Activated CD4-positive, alpha-beta T cell treated with anti-CD3 and anti-CD28 coated beads, Interleukin-2, amount 50 U/mL, for 1 hour (primary cell): Measurements from ENCODE around the gene SPSB1.
"Not testable (repeated sequence)": the region's sequence is repeated elsewhere in the genome, so short reads cannot be mapped to it uniquely, and the experiment has no call there.

Experiments used
- DNase-seq: peaks from one replicate; pipeline ENCODE4 v3.0.0-alpha.2; 2020

Gene SPSB1

DNA sequence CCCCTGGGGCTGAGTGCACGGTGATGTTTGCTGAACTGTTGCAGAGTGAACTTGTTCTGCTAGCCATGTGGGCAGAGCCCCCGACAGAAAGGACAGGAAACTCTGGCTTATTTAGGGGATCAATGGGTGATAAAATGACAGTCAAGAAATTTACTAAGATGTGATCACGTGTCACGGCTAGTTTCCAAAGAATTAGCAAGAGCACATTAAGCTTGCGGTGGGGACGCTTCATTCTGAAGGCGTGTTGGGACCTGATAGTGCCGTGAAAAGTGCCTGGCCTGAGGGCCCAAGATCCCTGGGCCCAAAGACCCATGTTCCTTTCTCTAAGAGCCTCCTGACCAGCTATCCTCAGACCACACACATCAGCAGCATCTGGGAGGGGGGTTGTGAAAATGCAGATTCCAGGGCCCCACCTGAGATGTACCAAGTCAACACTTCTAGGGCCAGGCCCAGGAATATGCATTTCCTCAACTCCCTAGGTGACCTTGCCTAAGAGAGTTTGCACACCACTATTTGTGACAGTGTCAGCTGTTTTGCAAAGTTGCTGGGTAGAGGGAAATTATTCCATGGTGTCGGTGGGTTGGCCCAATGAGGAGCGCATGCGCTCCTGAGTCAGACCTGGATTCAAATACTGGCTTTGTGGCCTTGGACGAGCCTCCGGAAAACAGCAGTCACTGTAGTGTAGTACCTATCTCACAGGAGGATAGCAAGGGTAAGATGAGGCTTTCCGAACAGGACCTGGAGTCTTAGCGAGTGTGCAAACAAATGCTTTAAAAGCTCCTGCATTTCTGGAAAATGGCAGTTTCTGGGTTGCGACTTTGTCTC lies 77.5 kb downstream of the SPSB1 start:
- DNase-seq = no peak

DNA sequence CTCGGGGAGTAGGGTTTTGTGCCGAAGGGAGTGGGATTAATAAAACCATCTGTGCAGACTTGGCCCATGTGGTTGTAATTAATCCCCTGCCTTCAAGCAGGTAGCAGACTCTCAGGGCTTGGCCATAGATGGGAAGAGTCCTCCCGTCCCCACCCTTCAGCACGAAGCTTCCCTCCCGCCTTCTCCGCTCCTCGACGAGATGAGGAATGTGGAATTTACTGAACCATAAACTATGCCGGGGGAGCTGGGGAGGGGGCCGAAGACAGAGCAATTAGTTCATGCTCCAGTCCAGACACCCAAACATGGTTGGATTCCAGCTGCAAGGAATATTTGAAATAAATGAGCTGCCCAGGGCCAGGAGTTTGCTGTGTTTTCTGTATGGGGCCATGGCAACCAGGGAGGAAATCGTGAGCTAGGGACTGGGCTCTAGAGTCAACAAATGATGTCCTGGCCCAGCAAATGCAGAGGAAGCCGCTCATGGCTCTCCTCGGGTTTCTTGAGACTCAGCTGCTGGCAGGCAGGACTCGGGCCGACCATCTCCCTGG lies 78.8 kb downstream of the SPSB1 start:
- DNase-seq = no peak

- DNase-seq = no peak
Measured at GRCh38 chr1:9371951-9372350, 79.3 kb downstream of the SPSB1 start.

- no peak for DNase-seq
Measured at GRCh38 chr1:9373619-9374018, 80.9 kb downstream of the SPSB1 start.

- DNase-seq = no peak
Measured at GRCh38 chr1:9374748-9375341, 82.2 kb downstream of the SPSB1 start.

GRCh38 chr1:9375912-9376311 lies 83.2 kb downstream of the SPSB1 start:
- DNase-seq = no peak

DNA sequence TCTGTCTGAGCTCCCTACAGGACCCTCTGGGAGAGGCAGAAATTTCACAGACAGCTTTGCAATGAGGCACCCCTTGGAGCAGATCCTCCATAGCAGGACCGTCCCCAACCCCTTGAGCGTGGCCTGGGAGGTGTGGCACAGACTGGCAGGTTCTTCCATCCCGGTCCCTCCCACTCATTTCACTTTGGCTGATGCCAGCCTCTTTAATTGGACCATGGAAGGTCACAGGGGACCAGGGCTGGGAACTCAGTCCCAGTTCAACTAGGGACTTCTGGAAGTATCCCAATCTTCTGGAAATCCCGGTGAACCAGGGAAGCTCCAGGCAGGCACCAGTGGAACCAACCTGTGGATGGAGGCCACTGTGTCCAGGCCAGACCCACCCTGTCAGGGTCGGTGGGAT lies 83.7 kb downstream of the SPSB1 start:
- no peak for DNase-seq

- DNase-seq = no peak
Measured at GRCh38 chr1:9376886-9377333, 84.2 kb downstream of the SPSB1 start.

- no peak for DNase-seq
Measured at GRCh38 chr1:9378801-9379200, 86.1 kb downstream of the SPSB1 start.

DNA sequence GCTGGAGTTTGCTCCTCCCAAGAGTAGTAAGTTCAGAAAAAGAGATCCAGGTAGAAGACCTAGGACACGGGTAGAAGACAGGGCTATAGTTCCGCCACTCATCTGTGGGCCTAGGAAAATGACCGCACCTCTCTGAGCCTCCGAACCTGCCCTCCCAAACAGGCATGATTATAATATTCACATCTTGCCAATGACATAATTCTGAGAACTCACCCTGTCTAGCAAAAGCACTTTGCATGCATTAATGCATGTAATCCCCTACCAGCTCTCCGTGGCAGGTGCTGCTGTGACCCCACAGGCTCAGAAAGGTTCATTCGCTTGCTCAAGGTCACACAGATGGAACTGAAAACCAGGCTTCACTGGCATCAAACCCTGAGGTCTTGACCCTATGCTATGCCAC lies 88.0 kb downstream of the SPSB1 start:
- no peak for DNase-seq

DNA sequence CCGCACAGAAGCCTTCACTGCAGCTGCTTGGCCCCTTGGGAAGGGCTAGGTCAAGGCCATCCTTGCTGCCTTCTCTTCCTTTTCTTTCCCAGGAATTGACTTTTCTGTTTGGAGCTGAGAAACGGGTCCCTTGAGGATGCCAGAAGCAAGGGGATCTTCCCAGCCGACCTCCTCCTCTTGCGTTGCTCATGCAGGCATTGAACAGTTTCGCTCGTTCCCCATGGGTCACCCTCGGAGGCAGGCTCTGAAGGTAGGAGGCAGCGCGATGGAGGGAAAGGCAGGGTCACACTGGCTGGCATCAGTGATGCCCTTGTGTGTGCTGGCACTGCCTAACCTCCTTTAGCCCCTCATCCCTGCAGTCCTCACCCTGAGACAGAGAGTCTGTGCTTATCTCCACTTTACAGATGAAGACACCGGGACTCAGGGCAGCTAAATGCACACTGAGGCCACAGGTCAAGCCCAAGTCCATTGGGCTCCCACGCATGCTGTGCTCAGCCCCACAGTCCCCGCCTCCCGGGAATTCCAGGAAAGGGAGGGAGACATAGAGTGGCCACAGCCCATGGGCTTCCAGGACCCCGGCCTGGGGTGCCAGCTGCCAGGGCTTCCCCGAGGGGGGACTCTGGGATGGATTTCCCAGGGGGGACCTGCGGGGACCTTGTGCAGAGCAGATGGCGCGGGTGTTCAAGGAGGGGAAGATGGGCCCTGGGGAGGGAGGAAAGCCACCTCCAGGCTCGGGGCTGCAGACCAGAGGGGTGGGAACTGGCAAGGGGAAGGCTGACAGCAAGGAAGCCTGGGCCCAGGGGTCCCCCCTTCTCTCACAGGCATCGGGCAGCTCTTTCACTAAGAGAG lies 90.2 kb downstream of the SPSB1 start:
- DNase-seq = no peak

GRCh38 chr1:9384128-9384527 lies 91.4 kb downstream of the SPSB1 start:
- DNase-seq = no peak

DNA sequence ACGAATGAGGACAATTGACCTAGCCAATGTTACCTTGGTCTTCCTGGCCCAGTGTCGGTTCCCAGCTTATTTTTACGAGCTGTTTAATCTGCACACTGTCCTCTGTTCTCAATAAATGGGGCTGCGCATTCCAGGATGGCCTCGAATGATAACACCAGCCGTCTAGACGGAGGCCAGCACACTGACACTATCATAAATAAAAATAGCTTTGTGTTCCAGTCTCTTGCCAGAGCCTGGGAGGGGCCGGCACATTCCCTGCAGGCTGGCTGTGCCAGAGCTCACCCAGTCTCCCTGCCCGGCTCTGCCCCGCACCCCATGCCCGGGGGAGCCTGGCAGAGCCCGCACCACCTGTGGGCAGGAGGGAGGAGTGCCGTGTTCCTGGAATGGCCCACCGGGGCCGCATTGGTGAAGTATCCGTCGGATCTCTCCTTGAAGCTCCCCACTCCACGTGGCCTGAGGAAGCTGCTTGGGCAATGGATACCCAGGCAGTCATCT lies 92.1 kb downstream of the SPSB1 start:
- DNase-seq = no peak

DNA sequence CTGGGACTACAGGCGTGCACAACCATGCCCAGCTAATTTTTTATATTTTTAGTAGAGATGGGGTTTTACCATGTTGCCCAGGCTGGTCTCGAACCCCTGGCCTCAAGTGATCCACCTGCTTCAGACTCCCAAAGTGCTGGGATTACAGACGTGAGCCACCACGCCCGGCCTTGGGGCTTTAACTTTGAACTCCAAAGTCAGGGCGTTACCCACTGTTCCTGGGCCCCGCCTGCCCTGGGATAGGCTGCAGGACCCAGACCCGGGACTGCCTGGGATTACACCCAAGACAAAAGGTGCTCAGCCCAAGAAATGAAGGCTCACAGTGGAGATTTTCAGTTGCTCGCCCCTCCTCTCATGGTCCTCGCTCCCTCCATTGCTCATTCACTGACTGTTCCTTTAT lies 92.7 kb downstream of the SPSB1 start:
- DNase-seq = not testable (repeated sequence)

DNA sequence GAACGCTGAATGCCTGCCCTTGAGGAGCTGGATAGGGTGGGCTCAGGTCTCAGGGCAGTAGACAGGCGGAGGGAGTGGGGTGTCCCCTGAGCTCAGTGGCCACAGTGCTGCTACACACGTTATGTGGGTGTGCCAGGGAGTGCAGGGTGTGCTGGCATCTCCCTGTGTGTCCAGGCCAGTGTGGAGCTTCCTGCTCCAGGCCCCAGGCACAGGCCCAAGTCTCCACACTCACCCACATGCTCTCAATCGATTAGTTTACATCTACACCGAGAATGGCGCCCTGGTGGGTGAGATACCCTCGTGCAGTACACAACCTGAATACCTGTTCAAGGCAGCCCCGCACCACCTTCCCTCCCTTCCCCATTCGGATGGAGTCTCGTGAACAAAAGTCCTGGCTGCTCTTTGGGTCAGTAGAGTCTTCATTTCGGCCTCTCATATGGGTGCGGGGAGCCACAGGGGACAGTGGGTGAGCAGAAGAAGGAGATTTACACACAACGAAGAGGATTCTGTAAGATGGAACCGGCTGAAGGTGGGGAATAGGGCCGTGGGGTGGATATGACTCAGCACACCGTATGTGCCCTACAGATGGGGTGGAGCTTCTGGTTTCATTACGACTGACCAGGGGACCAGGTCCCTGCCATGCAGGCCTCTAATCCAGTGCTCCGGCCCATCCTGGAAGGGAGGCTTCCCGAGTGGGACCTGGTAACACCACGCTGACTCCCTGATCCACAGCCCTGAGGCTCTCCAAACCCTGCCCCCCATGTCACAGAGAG lies 93.3 kb downstream of the SPSB1 start:
- DNase-seq = no peak

DNA sequence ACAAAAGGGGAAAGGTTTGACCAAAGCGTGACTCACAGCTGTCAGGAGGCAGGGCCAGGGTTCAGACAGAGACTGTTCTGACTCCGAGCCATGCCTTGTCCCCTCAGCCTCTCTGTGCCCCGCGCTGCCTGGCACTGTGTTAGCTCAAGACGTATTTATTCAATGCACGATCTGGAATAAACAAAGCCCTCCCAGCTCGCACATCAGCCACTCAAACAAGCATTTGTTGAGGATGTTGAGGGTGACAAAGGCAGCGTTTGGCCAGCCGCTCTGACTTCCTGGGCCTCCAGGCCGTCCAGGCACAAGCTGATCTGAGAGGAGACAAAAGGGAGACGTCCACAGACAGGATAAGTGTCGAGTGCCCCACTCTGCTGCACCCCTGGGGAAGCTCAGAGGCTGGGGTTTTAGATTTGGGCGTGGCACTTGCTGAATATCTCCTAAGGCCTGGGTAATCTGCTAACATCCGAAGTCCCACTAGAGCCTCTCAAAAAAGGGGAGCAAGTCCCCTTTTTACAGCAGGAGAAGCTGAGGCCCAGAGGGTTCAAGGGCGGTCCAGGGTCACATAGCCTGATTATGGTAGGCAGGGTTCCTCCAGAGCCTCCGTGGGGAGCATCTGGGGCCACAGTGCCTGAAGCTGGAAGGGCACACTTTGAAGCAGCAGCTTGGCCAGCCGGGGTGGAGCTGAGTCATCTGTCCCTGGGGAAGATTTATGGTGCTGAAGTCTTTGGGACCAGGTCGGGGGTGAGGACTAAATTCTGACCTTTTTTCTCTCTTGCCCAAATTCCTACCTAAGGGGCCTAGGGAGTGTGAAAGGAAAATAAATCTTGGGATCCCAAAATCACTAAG lies 95.9 kb downstream of the SPSB1 start:
- DNase-seq = no peak

- no peak for DNase-seq
Measured at GRCh38 chr1:9389968-9390367, 97.3 kb downstream of the SPSB1 start.

DNA sequence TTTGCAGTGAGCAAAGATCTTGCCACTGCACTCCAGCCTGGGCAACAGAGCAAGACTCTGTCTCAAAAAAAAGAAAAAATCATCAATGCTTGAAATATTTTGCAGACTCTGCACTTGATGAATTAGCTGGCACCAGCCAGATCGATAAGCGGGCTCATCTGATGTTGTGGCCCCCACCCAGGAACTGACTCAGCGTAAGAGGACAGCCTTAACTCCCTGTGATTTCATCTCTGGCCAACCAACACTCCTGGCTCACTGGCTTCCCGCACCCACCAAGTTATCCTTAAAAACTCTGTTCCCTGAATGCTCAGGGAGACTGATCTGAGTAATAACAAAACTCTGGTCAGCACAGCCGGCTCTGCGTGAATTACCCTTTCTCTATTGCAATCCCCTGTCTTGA lies 98.9 kb downstream of the SPSB1 start:
- no peak for DNase-seq

DNA sequence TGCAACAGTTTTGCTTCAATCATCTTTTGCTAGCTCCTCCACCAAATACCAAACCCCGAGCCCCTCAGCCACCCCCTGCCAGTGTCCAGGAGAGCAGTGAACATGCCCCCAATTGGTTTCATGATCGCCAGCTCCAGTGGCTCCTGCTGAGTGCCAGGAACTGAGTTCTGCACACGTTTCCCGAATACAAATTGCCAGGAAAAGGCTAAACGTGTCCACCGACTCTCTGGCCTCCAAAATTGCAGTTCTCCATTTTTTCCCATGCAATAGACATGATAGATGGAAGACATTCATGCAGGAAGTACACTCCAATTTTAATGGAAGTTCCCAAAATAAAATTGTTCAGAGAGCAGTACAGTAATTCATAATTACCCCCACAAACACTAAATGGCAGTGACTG lies 101.3 kb downstream of the SPSB1 start:
- DNase-seq = no peak

GRCh38 chr1:9395018-9395417 lies 102.3 kb downstream of the SPSB1 start:
- no peak for DNase-seq

DNA sequence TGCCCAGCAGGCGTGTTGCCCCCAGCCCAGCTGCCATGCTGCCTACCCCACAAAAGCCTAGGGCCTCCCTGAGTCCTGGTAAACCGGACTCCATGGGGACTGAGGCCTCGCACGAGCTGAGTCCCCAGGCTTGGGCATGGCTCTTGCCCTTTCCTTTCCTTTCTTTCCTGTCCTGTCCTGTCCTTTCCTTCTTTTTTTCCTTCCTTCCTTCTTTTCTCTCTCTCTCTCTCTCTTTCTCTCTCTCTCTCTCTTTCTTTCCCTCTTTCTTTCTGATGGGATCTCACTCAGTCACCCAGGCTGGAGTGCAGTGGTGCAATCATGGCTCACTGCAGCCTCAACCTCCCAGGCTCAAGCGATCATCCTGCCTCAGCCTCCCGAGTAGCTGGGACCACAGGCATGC lies 104.4 kb downstream of the SPSB1 start:
- no peak for DNase-seq
